Dermis microvascular lymphatic vessel endothelial cell (primary cell): ENCODE measurements around the gene RNF25. TPM values are rescaled to one million over a fixed set of nuclear protein-coding genes. Genes with fewer than 3 reads are reported as not detected.

Source experiments
- DNase-seq, 2 donors: peaks; one replicate each; pipeline versions ENCODE4 v3.0.0 to v3.0.0-alpha.2; 2010; ENCODE audit warnings: low read depth in 2 of 2
- total RNA-seq: library from RNA; depleted of rRNA; stranded (reverse); fragments of >200 nt; gene quantifications from 2 replicates; pipeline ENCODE4 v1.2.1, GENCODE V29; 2014

RNF25 gene, protein sequence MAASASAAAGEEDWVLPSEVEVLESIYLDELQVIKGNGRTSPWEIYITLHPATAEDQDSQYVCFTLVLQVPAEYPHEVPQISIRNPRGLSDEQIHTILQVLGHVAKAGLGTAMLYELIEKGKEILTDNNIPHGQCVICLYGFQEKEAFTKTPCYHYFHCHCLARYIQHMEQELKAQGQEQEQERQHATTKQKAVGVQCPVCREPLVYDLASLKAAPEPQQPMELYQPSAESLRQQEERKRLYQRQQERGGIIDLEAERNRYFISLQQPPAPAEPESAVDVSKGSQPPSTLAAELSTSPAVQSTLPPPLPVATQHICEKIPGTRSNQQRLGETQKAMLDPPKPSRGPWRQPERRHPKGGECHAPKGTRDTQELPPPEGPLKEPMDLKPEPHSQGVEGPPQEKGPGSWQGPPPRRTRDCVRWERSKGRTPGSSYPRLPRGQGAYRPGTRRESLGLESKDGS
- total RNA-seq: 29.8 and 34.4 TPM in 2 replicates

- peak; percentile 50 to 76 for DNase-seq
Measured at GRCh38 chr2:218671654-218672566, at the start of gene RNF25, which contains the start of gene STK36. TSS of gene RNF25 (minus strand) at chr2:218672002. CDS start at chr2:218671970, 32 bp downstream. TSS of gene STK36 (plus strand) at chr2:218672086. CDS start at chr2:218672830, 744 bp downstream.

GRCh38 chr2:218721488-218721887 is 49.7 kb upstream of the RNF25 start:
- no peak for DNase-seq

DNA sequence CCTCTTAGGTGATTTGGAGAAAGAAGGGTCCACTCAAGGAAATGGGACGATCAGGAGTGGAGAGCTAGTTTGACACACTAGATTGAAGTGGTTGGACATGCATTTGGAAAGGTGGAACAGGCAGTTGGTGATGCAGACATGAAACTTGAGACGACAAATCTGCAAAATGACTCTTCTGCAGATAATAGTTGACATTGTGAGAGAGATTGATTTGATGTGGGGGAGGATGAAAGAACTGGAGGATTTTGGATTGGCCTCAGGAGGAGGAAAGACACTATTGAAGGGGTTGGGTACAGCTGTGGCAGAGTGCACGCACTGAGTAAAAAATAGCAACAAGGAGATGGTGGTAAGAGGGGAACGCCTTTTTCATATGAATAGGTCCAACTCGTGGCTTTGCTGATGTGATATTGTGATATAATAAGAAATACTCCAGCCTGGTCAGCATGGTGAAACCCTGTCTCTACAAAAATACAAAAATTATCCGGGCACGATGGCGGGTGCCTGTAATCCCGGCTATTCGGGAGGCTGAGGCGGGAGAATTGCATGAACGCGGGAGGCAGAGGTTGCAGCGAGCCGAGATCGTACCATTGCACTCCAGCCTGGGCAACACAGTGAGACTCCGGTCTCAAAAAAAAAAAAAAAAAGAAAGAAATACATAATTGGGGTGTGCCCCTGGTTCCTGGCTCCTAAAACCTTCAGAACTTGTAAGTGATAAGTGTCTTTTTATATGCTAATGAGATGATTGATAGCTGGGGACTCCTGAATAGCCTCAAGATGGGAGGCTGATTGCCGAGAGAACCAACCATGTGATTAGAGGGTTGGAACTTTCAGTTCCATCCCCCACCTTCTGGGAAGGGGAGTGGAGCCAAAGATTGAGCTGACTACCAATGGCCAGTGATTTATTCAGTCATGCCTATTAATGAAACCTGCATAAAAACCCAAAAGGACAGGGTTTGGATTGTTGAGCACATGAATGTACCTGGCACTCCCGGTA is 48.5 kb upstream of the RNF25 start:
- no peak for DNase-seq

DNA sequence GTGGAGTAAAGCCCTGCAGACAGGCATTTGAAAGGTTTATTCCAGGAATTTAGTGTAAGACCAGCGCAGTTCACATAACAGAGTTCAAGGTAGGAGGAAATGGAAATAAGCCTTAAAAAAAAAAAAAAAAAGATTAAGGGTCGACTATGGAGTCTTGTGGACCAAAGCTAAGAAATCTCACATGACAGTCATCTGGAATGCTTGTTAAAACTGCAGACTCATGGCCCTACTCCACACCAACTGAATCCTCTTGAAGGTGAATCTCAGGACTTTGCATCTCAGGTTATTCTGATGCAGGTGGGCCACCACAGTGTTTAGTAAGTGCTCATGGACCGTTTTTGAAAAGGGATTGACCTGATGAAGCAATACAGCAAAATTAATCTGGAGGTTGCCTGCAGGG is 47.7 kb upstream of the RNF25 start:
- no peak for DNase-seq

DNA sequence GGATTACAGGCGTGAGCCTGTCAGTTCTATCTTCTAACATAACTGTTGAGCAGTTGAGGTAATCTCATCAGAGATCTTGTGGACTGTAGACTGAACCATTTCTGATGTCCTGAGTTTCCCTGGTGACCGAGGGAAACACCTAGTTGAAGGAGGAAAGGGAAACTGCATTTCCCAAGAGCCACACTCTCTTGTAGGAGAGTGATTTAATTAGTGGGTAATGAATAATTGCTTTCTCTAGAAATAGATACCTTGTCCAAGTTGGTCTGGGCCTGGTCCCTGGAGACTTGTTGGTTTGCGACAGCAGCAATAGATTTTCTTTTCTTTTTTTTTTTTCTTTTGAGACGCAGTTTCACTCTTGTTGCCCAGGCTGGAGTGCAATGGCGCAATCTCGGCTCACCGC is 46.3 kb upstream of the RNF25 start:
- no peak for DNase-seq

GRCh38 chr2:218717262-218717661 is 45.5 kb upstream of the RNF25 start:
- DNase-seq: no peak

DNA sequence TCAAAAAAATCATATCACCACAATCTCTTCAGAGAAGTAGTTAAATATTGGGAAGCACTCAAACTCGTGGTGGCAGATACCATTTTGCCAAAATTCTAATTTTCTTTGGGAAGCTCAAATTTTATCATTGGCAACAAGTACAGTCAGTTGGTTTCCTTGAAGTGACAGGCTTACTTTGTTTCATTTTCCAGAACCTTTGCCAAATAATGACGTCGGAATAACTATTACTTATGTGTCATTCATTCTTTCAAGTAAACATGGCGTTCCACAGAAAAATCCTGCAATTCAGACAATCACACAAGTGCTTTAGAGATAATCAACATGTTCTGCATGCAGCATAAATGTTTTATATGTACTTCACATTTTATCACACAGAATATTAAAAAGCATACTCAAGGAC is 44.3 kb upstream of the RNF25 start:
- DNase-seq: peak in 1 of 2 donors; percentile 45

DNA sequence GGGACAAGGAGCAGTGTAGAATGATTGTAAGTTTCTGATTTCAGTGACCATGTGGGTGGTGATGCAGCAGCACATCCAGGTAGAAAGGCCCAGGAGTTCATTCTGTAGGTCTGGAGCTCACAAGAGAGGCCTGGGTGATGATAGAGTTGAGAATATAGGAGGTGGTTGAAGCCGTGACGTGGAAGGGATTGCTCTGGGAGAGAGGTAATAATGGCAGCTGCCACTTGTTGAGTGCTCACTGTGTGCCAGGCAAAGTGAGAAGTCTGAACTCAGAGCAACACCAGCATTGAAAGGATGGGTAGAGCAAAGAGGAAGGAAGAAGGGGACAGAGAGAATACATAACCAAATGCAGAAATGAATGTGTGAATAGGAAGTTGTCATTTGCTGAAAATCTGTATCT is 42.1 kb upstream of the RNF25 start:
- no peak for DNase-seq

DNA sequence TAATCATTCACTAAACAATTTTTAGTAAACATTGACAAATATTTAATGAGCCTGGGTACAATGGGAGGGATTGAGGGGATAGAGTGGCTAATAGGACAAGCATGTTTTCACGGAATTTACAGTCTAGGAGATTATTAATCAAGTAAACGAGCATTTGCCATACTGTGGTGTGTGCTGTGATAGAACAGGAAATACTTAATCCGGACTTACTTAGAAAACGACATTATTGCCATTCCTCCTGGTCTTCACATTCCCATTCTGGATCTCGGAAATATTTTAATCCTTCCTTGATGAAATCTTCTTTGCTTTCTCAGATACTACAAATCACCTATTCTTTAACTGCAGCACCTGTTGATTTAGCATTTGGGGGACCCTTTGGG is 39.7 kb upstream of the RNF25 start:
- peak in 1 of 2 donors; percentile 21 for DNase-seq

DNA sequence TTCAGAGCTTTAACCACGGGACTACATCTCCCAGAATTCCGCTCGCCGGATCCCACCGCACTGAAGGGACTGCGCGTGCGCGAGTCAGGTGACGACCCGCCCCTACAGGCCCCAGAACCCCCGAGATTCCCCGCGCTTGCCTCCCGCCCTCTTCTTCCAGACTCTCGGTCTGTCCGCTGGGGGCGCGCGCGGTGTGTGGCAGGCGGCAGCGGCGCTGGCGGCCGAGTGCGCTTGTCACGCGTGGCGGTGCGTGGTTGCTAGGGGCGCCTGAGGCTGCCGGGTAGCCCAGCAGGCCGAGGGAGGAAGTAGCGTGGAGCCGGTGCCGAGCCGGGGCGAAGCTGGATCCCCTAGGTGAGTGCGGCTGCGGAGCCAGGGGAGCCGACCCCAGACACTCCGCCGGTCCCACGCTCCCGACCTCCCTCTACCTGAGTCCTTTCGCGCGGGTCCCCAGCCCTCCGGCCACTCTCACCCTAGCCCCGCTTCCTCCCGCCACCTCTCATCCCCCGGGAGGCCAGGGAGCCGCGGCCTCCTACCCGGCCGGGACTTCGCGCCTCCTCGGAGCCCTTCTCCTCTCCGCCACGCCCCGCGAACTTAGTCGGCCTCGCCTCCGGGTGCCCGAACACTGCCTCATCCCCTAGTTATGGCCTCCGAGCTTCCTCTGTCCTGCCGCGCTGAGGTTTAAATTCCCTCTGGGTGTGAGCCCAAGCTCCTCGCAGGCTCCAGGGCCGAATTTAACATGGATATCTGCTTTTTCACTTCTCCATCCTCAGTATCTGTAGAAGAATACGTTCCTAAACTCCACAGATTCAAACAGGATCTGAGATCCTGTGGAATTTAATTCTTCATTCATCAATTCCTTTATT is 39.1 kb upstream of the RNF25 start, which contains the start of gene TTLL4:
TTLL4 (plus strand) TSS at position 149 of the 863 bp plus-strand sequence. CDS start 26,842 bp downstream, outside the sequence.
- DNase-seq: peak; percentile 87 to 96

GRCh38 chr2:218710334-218710686 is 38.5 kb upstream of the RNF25 start:
- DNase-seq: no peak

DNA sequence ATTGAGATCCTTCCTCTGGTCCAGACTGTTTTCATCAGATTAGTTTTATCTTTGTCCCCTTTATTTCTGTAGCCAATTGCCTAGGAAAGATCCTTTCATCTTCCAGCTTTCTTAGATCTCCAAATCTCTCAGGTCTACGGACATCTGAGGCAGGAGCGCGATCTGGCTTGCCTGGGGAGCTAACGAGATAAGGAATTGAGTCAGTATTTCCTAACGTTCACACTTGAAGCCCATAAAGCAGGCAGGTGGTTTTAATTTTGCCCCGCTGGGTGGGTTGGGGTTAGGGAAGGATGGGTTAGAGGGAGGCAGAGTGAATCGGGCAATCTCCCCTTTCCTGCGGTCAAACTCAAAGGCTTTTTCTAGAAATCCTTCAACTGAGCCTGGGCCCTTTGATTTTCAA is 38.1 kb upstream of the RNF25 start:
- DNase-seq: no peak

DNA sequence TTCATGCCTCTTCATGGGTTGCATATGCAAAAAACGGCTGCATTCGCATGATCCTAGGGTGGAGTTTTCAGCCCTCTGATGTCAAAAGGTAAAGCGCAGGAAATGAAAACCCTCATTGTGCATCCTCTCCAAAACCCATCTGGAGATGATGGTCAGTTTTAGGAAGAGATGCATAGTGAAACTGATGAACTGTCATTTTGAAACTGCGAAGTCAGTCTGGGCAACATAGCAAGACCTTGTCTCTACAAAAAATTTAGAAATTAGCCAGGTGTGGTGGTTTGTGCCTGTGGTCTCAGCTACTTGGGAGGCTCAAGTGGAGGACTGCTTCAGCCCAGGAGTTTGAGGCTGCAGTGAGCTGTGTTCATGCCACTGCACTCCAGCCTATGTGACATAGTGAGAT is 36.3 kb upstream of the RNF25 start:
- no peak for DNase-seq

- no peak for DNase-seq
Measured at GRCh38 chr2:218703341-218703740, 31.5 kb upstream of the RNF25 start.

DNA sequence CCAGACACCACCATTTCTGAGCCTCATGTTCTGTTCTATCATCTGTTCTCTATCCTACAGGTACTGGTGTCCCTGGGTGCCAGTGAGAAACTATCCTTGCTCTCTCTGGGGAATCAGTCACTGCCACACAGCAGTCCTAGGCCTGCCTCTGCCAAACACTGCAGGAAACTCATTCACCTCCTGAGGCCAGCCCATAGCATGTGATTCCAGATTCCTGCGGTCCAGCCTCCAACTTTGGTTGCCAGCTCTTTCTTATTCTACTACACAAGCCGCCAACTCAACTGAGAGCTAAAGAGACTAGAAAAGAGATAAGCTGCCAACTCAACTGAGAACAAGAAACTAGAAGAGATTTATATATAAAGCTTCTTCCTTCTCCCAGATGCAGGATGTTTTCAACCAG is 30.0 kb upstream of the RNF25 start:
- DNase-seq: no peak

- no peak for DNase-seq
Measured at GRCh38 chr2:218698885-218699284, 27.1 kb upstream of the RNF25 start.

GRCh38 chr2:218694405-218695145 is 22.8 kb upstream of the RNF25 start:
- DNase-seq: peak in 1 of 2 donors; percentile 13

DNA sequence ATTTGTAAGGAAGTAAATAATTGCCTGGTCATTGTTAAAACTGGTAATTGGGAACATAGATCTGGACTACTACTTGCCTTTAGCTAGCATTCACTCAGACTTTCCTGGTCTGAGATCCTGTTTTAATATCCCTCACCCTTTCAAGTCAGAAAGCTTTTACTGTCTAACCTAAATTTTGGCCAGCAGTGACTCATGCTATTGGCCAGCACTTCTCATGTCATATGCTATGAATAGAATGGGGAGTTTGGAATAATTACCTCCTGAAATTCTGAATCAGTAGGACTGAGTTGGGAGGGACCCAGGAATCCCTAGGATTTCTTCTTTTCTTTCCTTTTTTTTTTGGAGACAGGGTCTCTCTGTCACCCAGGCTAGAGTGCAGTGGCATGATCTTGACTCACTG is 19.4 kb upstream of the RNF25 start:
- DNase-seq: no peak

GRCh38 chr2:218687400-218688060 is 15.7 kb upstream of the RNF25 start:
- peak; percentile 51 to 83 for DNase-seq
